Cardiac septum (tissue), 1 donor: Measurements from ENCODE around the gene PITPNM2. TPM values are rescaled to one million over a fixed set of nuclear protein-coding genes. Genes with fewer than 3 reads are reported as not detected.
A peak's percentile ranks its signal among the peaks of the same experiment; 100 is the strongest.

Experiments
- DNase-seq: peaks from one replicate; pipeline ENCODE4 v3.0.0-alpha.2; 2020; ENCODE audit warnings: low spot score
- intact Hi-C: fragments of 100-400 bp; cut with DNase I; formaldehyde crosslinking; loops from one replicate; pipeline ENCODE4 v1.14.0; 2022
- total RNA-seq: library from RNA; stranded (reverse); fragmentation: NEBNext Ultra II Directional; extraction: Animal tissue kit (Norgen Biotek cat#: 25700); gene quantifications from one replicate; pipeline ENCODE4 v1.2.1, GENCODE V29; 2021
- donor health status: DM: no; HTN: no; CAD: no.

Gene PITPNM2
- total RNA-seq, 1 donor from 2014 or later = 22.2 TPM

DNA sequence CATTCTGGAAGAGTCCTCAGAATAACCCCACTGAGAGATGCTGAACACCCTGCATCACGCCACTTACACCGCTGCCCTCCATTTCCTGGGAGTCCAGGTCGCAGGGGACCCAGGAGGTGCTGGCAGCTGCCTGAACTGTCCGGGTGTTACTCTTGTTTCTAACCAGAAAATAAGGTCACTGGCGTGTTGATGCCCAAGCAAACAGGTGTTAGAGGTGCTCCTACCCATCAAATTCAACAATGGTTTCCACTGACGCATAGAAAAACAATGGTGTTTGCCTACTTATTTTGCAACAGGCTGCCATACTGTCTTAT, 23.8 kb downstream of the PITPNM2 start:
- no peak for DNase-seq
- intact Hi-C loops = no loop called here

DNA sequence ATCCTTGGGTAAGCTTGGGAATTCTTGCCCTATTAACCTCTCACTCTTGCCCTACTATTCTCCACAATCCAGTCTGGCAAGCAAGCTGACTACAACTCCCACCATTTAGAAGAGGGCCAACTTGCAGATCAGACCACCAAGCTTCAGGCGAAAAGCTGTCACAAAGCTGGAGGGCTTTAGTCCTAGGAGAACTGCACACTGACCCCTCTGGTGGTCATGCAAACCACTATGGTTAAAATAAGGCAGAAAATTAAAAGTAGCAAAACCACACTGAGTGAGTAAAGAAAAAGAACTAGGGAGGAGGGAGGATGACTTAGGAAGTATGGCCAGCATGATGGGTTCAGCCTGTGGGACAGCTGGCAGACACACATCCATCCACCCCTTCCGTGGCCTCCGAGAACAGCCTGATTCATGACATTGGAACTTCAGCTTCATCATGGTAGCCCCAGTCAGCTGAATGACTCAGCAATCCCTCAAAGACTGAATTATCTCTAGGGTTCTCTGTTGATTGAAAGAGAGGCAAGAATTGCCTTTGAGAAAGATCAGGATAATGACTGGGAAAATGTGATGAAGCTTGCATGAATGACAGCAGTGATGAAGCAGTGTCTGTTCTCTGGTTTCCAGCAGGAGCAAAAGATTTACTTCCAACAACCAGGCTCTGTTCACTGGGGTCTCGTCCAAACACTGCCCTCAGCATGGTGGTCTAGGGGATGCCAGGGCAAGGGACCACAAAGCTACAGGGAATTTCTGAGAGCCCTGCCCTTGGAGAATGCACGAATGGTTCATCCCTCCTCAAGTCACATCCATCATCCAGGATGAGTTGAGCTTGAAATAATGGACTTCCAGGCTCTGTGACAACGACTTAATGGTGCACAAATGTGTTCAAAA, 24.4 kb downstream of the PITPNM2 start:
- DNase-seq = no peak
- intact Hi-C loops = no loop called here

DNA sequence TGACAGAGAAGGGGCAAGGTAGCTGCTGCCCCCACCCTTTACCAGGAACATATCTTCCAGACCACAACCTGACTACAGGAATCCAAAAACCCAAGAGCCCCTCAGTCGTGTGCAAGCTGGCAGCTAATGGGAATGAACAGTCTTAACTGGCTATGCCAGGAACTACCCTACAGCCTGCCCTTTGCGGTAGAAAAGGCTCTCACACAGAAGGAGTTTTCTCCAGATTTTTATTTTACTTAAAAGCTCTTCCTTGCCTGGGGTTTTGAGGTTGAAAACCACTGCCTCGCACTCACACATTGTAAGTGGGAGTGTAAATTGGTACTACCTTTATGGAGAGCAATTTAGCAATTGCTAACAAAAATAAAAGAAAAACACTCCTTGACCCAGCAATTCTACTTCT, 28.3 kb downstream of the PITPNM2 start:
- intact Hi-C loops = no loop called here
- DNase-seq = no peak

DNA sequence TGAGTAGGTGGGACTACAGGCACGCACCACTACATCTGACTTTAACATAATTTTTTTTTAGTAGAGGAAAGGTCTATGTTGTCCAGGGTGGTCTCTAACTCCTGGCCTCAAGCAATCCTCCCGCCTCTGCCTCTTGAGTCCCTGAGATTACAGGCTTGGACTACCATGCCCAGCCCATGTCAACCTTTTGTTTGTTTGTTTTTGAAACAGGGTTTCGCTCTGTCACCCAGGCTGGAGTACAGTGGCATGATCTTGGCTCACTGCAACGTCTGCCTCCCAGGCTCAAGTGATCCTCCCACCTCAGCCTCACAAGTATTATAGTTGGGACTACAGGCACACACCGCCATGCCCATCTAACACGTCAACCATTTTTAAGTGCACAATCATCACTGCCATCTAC, 29.2 kb downstream of the PITPNM2 start:
- intact Hi-C loops = no loop called here
- DNase-seq = no peak

DNA sequence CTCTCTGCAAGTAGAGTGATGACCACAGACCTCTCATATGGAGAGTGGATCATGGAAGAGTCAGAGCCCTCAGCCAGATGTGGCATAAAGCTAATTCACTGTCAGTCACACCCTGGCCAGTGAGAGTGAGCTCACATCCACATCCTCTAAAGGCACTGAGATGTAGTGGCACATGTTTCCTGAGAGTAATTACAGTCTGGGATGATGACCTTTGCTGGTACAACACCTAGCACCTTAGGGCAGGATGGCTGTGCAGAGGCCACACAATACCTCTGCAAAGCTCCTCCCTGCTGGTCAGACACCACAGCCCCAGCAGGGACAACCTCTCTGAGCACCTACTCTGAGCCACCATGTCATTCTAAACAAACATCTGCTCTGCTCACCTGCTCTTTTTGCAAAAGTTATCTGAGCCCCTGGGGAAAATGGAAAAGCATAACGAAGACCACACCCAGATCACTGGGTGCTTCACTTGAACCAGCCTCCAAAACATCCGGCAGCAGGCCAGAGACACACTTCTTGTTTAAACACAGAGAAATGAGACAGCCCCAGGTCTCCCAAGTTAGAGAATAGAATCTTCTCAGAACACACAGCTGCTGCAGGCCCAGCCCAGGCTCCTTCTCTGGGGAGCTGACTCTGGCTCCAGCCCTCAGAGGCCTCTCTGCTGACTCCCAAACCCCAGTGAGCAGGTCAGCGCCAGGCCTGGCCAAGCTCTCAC, 30.3 kb downstream of the PITPNM2 start:
- intact Hi-C loops = no loop called here
- no peak for DNase-seq

DNA sequence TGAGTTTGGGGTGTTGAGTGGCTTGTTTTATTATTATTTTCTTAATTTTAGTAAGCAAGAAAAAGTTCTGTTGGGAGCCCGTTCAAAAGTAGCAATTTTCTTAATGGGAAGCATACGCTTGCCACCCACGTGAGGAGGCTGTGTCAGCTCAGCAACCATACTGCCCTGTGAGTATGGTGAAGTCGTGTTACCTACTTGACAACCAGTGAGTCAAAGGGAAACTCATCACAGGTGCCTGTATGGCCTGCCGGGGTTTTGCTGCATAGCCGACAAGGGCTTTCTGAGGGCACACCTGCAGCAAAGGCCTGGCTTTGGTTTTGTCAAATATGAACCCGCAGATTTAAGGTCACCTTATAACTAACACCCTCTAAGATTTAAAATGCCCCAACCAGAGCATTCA, 31.1 kb downstream of the PITPNM2 start:
- intact Hi-C loops = loop anchor here (10.0 kb wide), 1 partner anchor 75 kb away; no protein-coding TSS in a partner anchor
- DNase-seq = no peak

DNA sequence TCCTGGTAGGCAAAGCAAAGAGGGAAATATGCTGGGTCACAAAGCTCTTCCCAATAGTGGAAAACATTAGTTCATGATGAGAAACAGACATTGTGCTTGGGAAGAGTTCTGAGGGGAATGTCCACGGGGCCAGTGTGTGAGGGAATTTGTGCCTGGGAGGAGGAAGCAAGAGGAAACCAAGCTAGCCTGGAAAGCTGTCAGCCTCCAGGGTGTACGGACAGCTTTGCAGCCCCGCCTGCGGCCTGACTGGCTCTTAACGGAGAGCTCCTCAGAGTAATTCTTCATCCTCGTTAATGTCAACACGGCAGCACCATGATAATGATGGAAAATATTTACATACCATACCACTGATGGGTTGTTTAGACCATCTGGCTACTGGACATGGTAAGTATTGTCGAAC, 32.4 kb downstream of the PITPNM2 start:
- intact Hi-C loops = loop anchor here (10.0 kb wide), 1 partner anchor 74 kb away; no protein-coding TSS in a partner anchor
- no peak for DNase-seq

DNA sequence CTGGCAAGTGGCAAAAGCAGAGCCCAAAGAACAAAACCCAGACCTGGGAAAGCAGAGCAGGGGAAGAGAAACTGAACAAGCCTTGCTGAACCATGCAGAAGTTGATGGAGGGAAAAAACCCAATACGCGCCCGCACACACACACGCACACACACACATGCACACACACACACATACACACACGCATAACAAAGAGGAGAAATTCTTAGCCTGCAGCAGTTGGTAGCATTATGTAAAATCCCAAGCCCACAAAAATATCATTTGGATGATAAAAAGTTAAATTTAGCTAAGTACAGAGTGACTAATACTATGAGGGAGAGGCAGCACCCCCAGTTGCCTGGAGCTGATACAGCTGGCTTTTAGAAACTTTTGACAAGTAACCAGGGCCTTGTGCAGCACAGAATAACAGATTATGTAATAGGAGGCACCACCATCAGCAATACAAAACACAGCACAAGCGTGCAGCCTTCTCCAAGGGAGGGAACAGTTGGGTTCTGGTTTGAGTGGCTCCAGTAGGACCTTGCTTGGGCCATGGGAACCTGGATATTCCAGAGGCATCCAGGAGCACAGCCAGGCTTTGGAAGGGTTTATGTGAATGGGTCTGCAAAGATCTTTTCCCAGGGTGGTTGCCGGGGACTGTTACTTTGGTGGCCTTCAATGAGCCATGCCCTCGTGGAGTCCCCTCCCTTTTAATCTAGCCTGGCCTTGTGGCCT, 35.3 kb downstream of the PITPNM2 start:
- no peak for DNase-seq
- intact Hi-C loops = loop anchor here (10.0 kb wide), 1 partner anchor 71 kb away; no protein-coding TSS in a partner anchor

DNA sequence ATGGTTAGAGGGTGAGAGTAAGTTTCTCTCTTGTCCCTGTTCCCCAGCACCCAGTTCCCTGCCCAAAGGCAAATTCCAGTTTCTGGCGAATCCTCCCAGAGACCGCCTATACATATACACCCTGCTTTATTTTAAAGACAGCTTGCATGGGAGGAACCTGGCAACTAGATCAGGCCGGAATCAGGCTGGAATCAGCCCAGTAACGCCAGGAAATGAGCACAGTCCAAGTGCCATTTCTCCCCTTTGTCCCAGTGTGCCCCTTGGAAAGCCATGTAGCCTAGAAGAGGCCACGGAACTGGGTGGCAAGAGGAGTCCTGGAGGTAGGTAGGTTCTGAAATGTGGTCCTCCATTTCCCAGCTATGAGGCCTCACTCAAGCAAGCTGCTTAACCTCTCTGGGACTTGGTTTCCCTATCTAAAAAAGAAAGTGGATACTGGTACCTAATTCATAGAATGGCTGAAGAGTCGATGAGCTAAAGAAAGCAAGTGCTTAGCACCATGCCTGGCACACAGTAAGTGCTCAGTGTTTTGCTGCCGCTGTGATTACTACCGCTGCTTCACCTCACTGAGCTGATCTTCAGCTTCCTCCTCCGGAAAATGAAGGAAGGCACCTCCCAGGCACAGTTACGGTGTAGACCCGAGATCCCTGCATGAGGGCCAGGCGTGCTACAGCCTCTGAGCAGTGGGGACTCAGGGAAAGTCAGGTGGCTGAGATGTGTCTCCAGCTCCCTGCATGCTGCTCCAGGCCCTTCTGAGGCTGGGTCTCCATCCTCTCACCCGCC, 36.4 kb downstream of the PITPNM2 start:
- intact Hi-C loops = loop anchor here (10.0 kb wide), 1 partner anchor 70 kb away; no protein-coding TSS in a partner anchor
- DNase-seq = no peak

DNA sequence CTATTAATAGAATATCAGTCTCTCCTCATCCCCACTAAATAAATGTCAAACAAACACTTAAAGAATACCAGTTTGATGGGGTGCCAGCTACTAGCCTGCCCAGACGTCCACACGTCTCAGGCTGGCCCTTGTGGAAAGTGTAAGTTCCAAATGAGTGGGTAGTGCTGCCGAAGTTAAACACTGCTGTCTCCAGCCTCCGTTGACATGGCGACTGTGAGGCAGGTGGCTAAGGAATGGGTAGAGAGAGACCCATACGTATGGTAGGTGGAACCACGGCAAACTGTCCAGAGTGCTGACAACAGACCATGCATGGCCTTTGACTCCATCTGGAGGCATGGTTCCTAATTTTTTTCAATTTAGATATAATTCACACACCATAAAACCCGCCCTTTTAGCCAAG, 37.9 kb downstream of the PITPNM2 start:
- intact Hi-C loops = loop anchor here (10.0 kb wide), 1 partner anchor 68 kb away; no protein-coding TSS in a partner anchor

DNA sequence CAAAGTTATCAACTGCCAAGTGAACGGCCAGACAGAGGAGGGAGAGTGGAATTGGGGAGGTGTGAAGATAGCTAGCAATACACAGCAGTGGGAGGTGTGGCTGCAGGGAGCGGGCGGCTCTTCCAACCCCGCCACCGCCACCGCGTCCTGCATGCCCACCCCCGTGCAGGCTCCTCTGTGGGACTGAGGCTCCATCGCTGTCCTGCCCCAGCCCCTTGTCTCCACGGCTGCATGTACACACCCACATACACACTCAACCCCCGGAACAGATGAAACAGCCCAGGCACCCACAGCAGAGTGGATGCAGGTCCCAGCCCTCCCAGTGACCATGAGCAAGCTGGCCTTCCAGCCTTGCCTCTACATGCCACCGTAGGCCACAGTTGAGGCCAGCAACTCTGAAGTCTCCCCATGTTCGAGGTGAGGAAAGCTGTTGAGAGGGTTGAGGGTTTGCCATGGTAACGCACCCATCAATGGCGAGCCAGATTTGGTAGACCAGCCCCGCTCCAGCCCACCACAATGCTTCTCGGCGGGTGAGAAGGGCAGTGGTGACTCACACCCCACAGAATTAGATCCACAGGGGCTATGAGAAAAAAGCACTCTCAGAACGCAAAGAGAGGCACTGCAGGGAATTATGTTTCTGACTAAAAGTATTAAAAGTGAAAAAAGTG, 39.3 kb downstream of the PITPNM2 start:
- intact Hi-C loops = loop anchor here (10.0 kb wide), 1 partner anchor 67 kb away; no protein-coding TSS in a partner anchor

More for the DNA sequence above, 37.9 kb downstream of the PITPNM2 start:
- no peak for DNase-seq

DNA sequence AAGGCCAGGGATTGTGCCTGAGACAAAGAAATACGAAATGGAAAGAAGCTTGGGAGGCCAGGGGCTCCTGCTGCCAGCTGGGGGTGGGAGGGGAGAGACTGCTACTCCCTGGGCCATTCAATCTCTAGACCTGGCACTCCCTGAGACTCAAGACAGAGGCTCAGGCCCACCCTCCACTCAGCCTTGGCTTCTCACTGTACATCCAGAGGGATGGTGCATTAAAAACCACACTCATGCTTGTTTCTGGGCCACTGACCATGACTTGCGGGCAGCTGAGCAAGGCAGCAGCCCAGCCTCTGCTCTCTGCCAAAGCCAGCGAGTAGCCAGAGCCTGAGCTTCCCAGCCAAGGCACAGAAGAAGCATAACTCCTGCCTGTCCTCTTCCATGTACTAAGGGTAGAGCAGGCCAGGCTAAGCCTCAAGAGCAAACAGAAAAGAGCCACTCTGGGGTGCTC, 41.5 kb downstream of the PITPNM2 start:
- no peak for DNase-seq
- intact Hi-C loops = loop anchor here (5.0 kb wide), 1 partner anchor 33 kb away; no protein-coding TSS in a partner anchor

More for the DNA sequence above, 39.3 kb downstream of the PITPNM2 start:
- DNase-seq = no peak

DNA sequence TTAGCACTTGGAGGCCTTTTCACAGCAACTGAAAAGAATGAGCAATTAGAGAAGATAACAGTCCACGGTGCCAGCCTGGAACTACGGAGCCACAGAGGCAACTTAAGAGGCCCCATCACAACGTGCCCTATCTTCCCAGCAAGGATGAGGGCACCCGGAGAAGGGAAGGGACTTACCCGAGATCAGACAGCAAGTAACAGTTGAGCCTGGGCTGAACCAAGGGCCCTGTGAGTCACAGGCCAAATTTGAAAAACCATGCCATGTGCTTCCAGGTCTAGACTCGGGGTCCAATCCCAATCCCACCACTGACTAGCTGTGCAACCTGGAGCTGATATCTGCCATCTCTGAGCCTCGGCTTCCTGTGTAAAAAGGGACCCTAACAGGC, 42.2 kb downstream of the PITPNM2 start:
- no peak for DNase-seq
- intact Hi-C loops = loop anchor here (5.0 kb wide), 1 partner anchor 34 kb away; no protein-coding TSS in a partner anchor

DNA sequence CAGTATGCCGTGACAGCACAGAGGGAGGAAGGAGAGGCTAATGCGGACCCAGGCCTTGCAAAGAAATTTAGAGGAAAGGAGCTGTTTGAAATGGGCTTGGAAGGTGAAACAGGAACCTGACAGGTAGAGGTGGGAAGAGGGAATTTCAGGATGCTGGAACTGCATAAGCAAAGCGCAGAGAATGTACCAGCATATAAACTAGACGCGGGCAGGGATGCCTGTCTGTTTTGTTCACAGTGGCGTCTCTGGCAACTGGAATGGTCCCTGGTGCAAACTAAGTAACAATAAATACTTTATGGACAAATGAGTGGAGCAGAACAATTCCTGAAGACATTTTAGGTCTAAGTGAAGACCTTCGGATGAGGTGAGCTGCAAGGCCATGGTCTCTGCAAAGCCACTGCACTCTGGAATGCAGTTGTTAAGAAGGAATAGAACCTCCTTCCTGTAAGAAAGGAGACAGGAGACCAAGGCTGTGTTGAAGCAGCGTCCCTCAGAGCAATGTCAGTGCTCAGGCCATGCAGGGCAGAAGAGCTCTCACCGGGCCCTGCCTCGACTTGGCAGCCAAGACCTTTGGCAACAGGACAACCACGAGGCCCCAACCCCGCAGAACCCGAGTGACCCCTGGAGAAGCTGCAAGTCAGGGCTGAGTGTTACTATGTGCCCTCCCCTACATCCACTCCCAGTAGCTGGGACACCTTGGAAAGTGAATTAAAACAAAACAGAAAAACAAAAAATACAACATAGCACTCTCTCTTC, 42.8 kb downstream of the PITPNM2 start:
- no peak for DNase-seq
- intact Hi-C loops = loop anchor here (5.0 kb wide), 1 partner anchor 34 kb away; no protein-coding TSS in a partner anchor

DNA sequence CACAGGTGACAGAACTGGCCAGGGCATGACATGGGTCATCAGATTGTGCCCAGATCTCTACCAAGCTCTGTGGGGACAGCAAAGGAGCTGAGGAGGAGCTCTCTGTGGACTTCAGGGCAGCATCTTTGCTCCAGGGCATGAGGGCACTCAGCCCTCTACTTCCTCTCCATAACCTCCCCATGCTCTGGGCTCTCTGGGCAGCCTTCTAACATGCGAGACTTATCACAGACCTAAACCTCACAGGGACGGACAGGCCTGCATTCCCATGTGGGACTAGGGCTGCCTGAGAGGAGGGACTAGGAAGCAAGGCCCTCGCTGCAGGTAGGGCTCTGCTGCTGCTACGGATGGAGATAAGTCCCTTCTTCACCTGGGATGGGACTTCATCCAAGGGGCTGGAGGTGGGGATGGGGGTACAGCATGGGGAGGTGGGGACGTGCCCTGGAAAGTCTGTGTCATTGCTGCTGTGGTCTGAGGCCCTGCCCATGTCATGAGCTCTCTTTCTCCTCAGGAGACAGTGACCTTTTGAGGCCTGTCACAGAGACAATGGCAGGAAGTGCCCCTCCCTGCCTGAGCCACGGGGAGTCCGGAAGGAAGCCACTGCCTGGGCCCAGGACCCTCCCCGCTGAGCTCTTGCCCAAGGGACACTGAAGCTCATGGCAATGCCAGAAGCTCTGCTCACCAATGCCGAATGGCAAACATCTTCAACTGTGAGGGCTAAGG, 44.1 kb downstream of the PITPNM2 start:
- intact Hi-C loops = loop anchor here (5.0 kb wide), 1 partner anchor 36 kb away; no protein-coding TSS in a partner anchor
- no peak for DNase-seq

DNA sequence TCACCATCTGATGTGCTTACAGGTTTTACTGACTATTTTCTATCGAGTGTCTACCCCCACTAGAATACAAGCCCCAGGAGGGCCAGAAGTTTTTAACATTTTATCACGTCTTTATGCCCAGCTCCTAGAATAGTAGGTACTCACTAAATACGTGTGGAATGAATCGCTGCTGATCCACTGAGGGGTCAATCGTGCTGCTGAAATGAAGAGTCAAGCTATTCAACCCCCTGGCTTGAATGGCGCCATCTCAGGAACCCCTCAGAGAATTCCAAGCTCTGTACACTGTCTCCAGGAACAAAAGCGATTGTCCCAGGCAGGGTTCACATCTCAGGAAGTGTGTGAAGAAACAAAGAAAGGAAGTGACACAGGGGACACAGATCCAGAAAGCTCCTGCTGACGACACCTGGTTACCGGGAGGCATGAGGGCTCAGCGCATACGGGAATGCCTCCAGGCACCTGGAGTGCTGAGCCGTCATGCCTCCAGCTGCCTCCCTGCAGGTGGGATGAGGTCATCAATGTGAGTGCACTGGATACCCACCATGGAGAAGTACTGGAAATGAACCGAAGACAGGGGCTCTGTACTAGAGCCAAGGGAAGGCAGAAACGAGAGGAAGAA, 45.6 kb downstream of the PITPNM2 start:
- peak; percentile 78 for DNase-seq

More for the DNA sequence above, 45.6 kb downstream of the PITPNM2 start:
- intact Hi-C loops = loop anchor here (5.0 kb wide), 1 partner anchor 37 kb away; no protein-coding TSS in a partner anchor
